Left colon (tissue), 2 donors: Measurements from ENCODE around the gene ACHE. TPM values are rescaled to one million over a fixed set of nuclear protein-coding genes. Genes with fewer than 3 reads are reported as not detected.

Source experiments
- ATAC-seq: fragments of 200-7000 bp; cut with Tn5 transposase; one replicate; pipeline ENCODE4 v1.9.1; 2020; ENCODE audit warnings: mild to moderate bottlenecking, moderate library complexity
- DNase-seq, 2 donors: peaks; one replicate each; pipeline ENCODE4 v3.0.0-alpha.2; 2020
- intact Hi-C, 2 donors: fragments of 100-400 bp; cut with DNase I in 1 of 2; cut with micrococcal nuclease in 1 of 2; formaldehyde crosslinking; loops; one replicate each; pipeline versions ENCODE4 v1.11.2 to v1.14.0; 2022; cut with DNase I, micrococcal nuclease
- microRNA-seq, 2 donors: library from miRNA; unstranded; fragments of <30 nt; microRNA quantifications; one replicate each; pipeline versions ENCODE4 v1.1.0 to v1.2.0, GENCODE V29; 2020
- total RNA-seq, 2 donors: library from RNA; stranded (reverse); fragmentation: NEBNext Ultra II Directional; extraction: Animal tissue kit (Norgen Biotek cat#: 25700); gene quantifications; one replicate each; pipeline ENCODE4 v1.2.1, GENCODE V29; 2021
- donor health status: DM: no; HTN: no; CAD: no.
- donor health status: DM: yes; HTN: yes; CAD: no.

ACHE gene
- total RNA-seq, 2 donors from 2014 or later, result 18.4 to 29.2 TPM

GRCh38 chr7:100852048-100852872 lies 43.4 kb downstream of the ACHE start, which contains the start of gene SLC12A9:
Gene SLC12A9, plus strand, starts transcription at chr7:100852713. Its CDS starts 1,485 bp downstream, at chr7:100854198.
- peak; percentile 98 for ATAC-seq
- peak; percentile 92 to 96 for DNase-seq
- intact Hi-C loops, result loop anchor here in 1 of 2 donors (2.0 to 5.0 kb wide), 2 partner anchors 53 to 145 kb away; partner anchors contain the start of gene POP7

GRCh38 chr7:100847360-100847759 lies 48.3 kb downstream of the ACHE start:
- intact Hi-C loops, result no loop called here
- DNase-seq, result no peak
- ATAC-seq, result no peak

GRCh38 chr7:100840470-100841100 lies 55.1 kb downstream of the ACHE start:
- no peak for ATAC-seq
- no peak for DNase-seq
- intact Hi-C loops, result no loop called here

Small RNA genes lying within 50 kb of the gene (microRNA-seq; reads per million reads assigned to microRNA genes)
- 0 reads per million in 2 donors for gene MIR6875

Other genes with a start within 250 kb of the ACHE start
- gene ACTL6B, start 239.4 kb downstream of the ACHE start, total RNA-seq, result under 1 TPM in 1 of 2 donors, not detected in 1; 0.42 TPM
- 100 to 1,000 TPM; 273 to 279 TPM for gene GNB2, start 222.1 kb downstream of the ACHE start, total RNA-seq
- gene GIGYF1, start 201.6 kb downstream of the ACHE start, total RNA-seq, result 10 to 100 TPM; 29.0 to 32.4 TPM
- gene POP7, start 189.8 kb downstream of the ACHE start, total RNA-seq, result 10 to 100 TPM; 21.5 to 25.0 TPM
- not detected for gene EPO, start 175.4 kb downstream of the ACHE start, total RNA-seq
- not detected for gene ZAN, start 162.3 kb downstream of the ACHE start, total RNA-seq
- 10 to 100 TPM; 34.3 to 39.3 TPM for gene EPHB4, start 68.4 kb downstream of the ACHE start, total RNA-seq
- gene SLC12A9, start 43.2 kb downstream of the ACHE start, total RNA-seq, result 10 to 100 TPM; 31.0 to 33.6 TPM
- 10 to 100 TPM; 18.6 to 21.4 TPM for gene TRIP6, start 28.5 kb downstream of the ACHE start, total RNA-seq
- gene SRRT, start 20.8 kb downstream of the ACHE start, total RNA-seq, result 100 to 1,000 TPM in 1 of 2 donors, 10 to 100 TPM in 1; 85.9 to 116 TPM
- 1 to 10 TPM; 2.2 to 2.7 TPM for gene UFSP1, start 6.2 kb downstream of the ACHE start, total RNA-seq
- 100 to 1,000 TPM; 144 to 185 TPM for gene MUC3A, start 53.6 kb upstream of the ACHE start, total RNA-seq
- 1,000 to 10,000 TPM in 1 of 2 donors, 100 to 1,000 TPM in 1; 428 to 2,027 TPM for gene MUC12, start 73.7 kb upstream of the ACHE start, total RNA-seq
- 10 to 100 TPM; 12.1 to 42.2 TPM for gene MUC17, start 124.2 kb upstream of the ACHE start, total RNA-seq
- gene TRIM56, start 189.6 kb upstream of the ACHE start, total RNA-seq, result 10 to 100 TPM; 36.2 to 43.3 TPM
- 1 to 10 TPM; 1.8 to 3.1 TPM for gene SERPINE1, start 231.2 kb upstream of the ACHE start, total RNA-seq